ENCODE results near the gene TSPAN8. TPM values are rescaled to one million over a fixed set of nuclear protein-coding genes. Genes with fewer than 3 reads are reported as not detected.

TSPAN8 gene
- total RNA-seq, 4 donors from 2014 or later = 0.29 to 16.3 (median 1.6) TPM

DNA sequence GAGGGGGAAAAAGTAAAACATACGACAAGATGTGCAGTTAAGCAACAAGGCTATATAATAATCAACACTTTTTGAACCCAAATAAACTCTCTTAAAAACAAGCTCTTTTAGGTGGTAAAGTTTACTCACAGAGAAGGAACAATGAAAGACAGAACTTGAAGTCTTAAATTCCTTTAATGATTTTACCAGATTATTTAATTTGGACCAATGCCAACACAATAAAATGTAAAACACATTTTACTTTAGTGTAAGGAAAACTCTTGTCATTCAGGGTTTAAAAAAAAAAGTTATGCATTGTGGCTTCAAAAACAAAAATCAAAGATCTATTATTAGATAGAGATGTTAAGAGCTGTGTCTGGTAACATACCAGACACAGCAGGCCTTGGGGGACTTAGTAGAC is 13.1 kb downstream of the TSPAN8 start:
- Histone ChIP-seq H3K9me3 (no peaks in the 10 kb centered on the region), H3K36me3 (no peaks in the 10 kb centered on the region), H3K27me3 (no peaks in the 10 kb centered on the region), H3K4me3 (no peak overlapping the region), H3K27ac (no peak overlapping the region), H3K4me1 (no peaks in the 10 kb centered on the region)
- intact Hi-C loops (cut with DNase I; ENCODE audit: low total_unique reads) = no loop called here
- no peak for DNase-seq
- TF ChIP-seq POLR2A (IDR thresholded peaks at IDR 0.05) = no peak
- no peak for TF ChIP-seq CTCF (IDR thresholded peaks at IDR 0.05)

GRCh38 chr12:71142956-71143355 is 14.8 kb downstream of the TSPAN8 start:
- no peak for DNase-seq

GRCh38 chr12:71142016-71142415 is 15.8 kb downstream of the TSPAN8 start:
- no peaks in the 10 kb centered on the region for H3K27me3 ChIP-seq
- TF ChIP-seq POLR2A (IDR thresholded peaks at IDR 0.05) = no peak
- no peak for TF ChIP-seq CTCF (IDR thresholded peaks at IDR 0.05)
- no peak overlapping the region for H3K4me3 ChIP-seq
- no peak overlapping the region for H3K27ac ChIP-seq
- intact Hi-C loops (cut with DNase I; ENCODE audit: low total_unique reads) = no loop called here
- H3K36me3 ChIP-seq = no peaks in the 10 kb centered on the region
- no peaks in the 10 kb centered on the region for H3K4me1 ChIP-seq
- no peaks in the 10 kb centered on the region for H3K9me3 ChIP-seq
- DNase-seq = no peak

More at GRCh38 chr12:71142956-71143355, 14.8 kb downstream of the TSPAN8 start:
- Histone ChIP-seq H3K9me3 (no peaks in the 10 kb centered on the region), H3K27me3 (no peaks in the 10 kb centered on the region), H3K36me3 (no peaks in the 10 kb centered on the region), H3K4me1 (no peaks in the 10 kb centered on the region), H3K4me3 (no peak overlapping the region), H3K27ac (no peak overlapping the region)
- intact Hi-C loops (cut with DNase I; ENCODE audit: low total_unique reads) = no loop called here
- TF ChIP-seq CTCF (IDR thresholded peaks at IDR 0.05) (no peak), POLR2A (IDR thresholded peaks at IDR 0.05) (no peak)

DNA sequence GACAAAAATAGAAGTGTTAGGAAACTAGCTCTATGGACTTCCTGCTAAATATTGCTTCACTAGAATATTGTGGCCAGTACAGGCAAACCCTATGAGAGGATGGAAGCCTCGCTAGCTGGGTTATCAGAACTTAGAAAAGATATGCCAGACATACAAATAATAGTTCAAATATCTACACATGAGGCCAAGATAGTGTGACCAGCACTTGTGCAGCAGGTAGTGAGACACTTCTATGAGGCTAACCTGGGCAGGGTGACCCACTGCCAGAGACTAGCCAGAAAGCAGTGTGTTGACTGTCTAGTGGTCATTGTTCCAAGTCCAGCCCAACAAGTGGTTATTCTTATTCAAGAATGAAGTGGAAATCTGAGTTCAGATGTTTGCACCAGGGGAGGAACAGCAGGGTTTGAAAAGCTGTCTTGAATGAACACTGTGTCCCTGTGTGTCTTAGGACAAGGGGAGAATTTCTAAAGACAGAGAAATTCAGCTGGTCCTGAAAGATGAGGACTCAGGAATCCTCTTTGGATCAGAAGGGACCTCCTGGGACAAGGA is 16.3 kb downstream of the TSPAN8 start:
- no peak overlapping the region for H3K4me3 ChIP-seq

More for the DNA sequence above, 16.3 kb downstream of the TSPAN8 start:
- TF ChIP-seq POLR2A (IDR thresholded peaks at IDR 0.05) (no peak), CTCF (IDR thresholded peaks at IDR 0.05) (no peak)
- H3K27ac ChIP-seq = no peak overlapping the region
- no peaks in the 10 kb centered on the region for H3K4me1 ChIP-seq
- H3K9me3 ChIP-seq = no peaks in the 10 kb centered on the region
- no peaks in the 10 kb centered on the region for H3K27me3 ChIP-seq
- intact Hi-C loops (cut with DNase I; ENCODE audit: low total_unique reads) = no loop called here
- no peaks in the 10 kb centered on the region for H3K36me3 ChIP-seq
- DNase-seq = no peak
